Mammary epithelial cell (primary cell): ENCODE data around the gene ZNF234.

Experiments
- CTCF ChIP-seq, 2 donors: IDR thresholded peaks in 1 of 2; conservative IDR thresholded peaks in 1 of 2; 2 replicates each; pipeline ENCODE4 v1.5.1; 2011 to 2012; ENCODE audit warnings: inconsistent platforms in 2 of 2, low read length in 2 of 2, mild to moderate bottlenecking in 2 of 2, control low read depth in 1 of 2, low read depth in 1 of 2; ENCODE audit not compliant: insufficient read depth in 1 of 2; ENCODE audit errors: extremely low read depth in 1 of 2
- EZH2 ChIP-seq: IDR thresholded peaks from 2 replicates; pipeline ENCODE4 v1.6.1; 2012; ENCODE audit warnings: low read length, inconsistent platforms, borderline replicate concordance

GRCh38 chr19:44164327-44164672 is 22.9 kb downstream of the ZNF234 start:
- TF ChIP-seq CTCF (conservative IDR thresholded peaks at IDR 0.05 in 1 of 2, IDR thresholded peaks at IDR 0.05 in 1 of 2; ENCODE audit: extremely low read depth in 1 of 2, insufficient read depth in 1 of 2, low read depth in 1 of 2, low read length in 2 of 2) (no peak), EZH2 (no peak)
